ENCODE results near the gene AMIGO3. TPM values are rescaled to one million over a fixed set of nuclear protein-coding genes. Genes with fewer than 3 reads are reported as not detected.
"Not testable (repeated sequence)": the region's sequence is repeated elsewhere in the genome, so short reads cannot be mapped to it uniquely, and the experiment has no call there.

AMIGO3 gene
- total RNA-seq, 2 donors from 2014 or later = 1.4 to 3.0 TPM

DNA sequence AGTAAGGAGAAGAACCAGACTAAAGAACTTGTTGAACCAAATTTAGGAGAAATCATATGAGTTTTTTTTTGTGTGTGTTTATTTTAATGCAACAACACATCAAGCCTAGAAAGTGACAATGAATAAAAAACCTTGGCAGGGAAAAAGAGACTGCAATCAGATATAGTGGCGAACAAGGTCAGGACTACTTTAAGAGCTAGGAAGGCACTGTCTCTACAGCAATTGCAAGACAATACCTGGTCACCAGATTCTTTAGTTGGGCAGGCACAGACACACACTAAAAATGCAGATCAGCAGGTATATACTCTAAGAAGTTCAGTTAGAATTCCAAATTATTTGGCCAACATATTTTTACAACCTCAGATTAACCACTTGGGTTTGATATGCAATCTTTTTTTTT, 35.1 kb upstream of the AMIGO3 start:
- Mint-ChIP-seq H3K36me3 (ENCODE audit: low read depth) (peaks cover 15% of the 10 kb centered on the region), H3K9me3 (no peaks in the 10 kb centered on the region), H3K4me3 (no peak overlapping the region), H3K4me1 (peaks cover 17% of the 10 kb centered on the region), H3K27ac (no peak overlapping the region), H3K27me3 (ENCODE audit: insufficient read depth) (no peaks in the 10 kb centered on the region)
- H3K4me3 ChIP-seq (ENCODE audit: low read length) = no peak overlapping the region
- no peak overlapping the region for H3K9ac ChIP-seq (ENCODE audit: extremely low read depth, low read length, poor library complexity, severe bottlenecking)
- no peaks in the 10 kb centered on the region for H3K9me3 ChIP-seq (ENCODE audit: control insufficient read depth, low read length)
- TF ChIP-seq CTCF (conservative IDR thresholded peaks at IDR 0.05) = no peak
- no peak overlapping the region for H3K27ac ChIP-seq (ENCODE audit: low read depth, low read length)
- no peaks in the 10 kb centered on the region for H3K27me3 ChIP-seq (ENCODE audit: control insufficient read depth, insufficient read depth, low read length, poor library complexity, severe bottlenecking)
- WGBS, 2 experiments (ENCODE audit: insufficient coverage in 1 of 2, insufficient read length in 1 of 2) = 70 to 95% methylated on average over 1 of the region's 1 CpG
- no peak for DNase-seq
- peaks cover 10% of the 10 kb centered on the region for H3K4me1 ChIP-seq (ENCODE audit: control insufficient read depth, insufficient read depth, low read length)
- H3K36me3 ChIP-seq (ENCODE audit: control insufficient read depth, insufficient read depth, low read length) = peaks cover 9% of the 10 kb centered on the region

DNA sequence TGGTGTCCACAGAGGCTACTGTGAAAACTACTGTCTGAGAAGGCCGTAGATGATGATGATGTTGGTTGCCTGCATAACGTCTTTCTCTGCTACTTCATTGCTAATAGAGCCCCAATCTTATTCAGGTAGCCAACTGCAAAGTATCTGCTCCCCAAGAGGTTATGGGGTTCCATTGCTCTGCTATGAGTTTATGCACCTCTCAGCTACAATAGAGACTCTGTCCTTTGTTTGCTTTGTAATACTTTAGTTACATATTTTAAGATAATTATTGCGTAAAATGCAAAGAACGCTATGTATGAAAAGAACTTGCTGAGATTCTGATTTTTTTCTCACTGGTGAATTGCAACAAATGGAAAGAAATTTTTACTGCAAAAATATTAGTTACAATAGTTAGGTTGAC, 32.0 kb upstream of the AMIGO3 start:
- no peak overlapping the region for H3K9ac ChIP-seq (ENCODE audit: extremely low read depth, low read length, poor library complexity, severe bottlenecking)
- H3K9me3 ChIP-seq (ENCODE audit: control insufficient read depth, low read length) = no peaks in the 10 kb centered on the region
- H3K4me3 ChIP-seq (ENCODE audit: low read length) = no peak overlapping the region
- no peak for TF ChIP-seq CTCF (conservative IDR thresholded peaks at IDR 0.05)
- H3K36me3 Mint-ChIP-seq (ENCODE audit: low read depth) = peaks cover 24% of the 10 kb centered on the region
- DNase-seq = no peak
- no peaks in the 10 kb centered on the region for H3K9me3 Mint-ChIP-seq
- H3K27me3 ChIP-seq (ENCODE audit: control insufficient read depth, insufficient read depth, low read length, poor library complexity, severe bottlenecking) = no peaks in the 10 kb centered on the region
- 99 to 100% methylated on average over 2 to 4 of the region's 4 CpGs for WGBS, 2 experiments (ENCODE audit: insufficient coverage in 1 of 2, insufficient read length in 1 of 2)
- H3K27ac ChIP-seq (ENCODE audit: low read depth, low read length) = no peak overlapping the region
- H3K36me3 ChIP-seq (ENCODE audit: control insufficient read depth, insufficient read depth, low read length) = peaks cover 31% of the 10 kb centered on the region
- peaks cover 10% of the 10 kb centered on the region for H3K4me1 ChIP-seq (ENCODE audit: control insufficient read depth, insufficient read depth, low read length)
- H3K4me1 Mint-ChIP-seq = peaks cover 9% of the 10 kb centered on the region
- no peaks in the 10 kb centered on the region for H3K27me3 Mint-ChIP-seq (ENCODE audit: insufficient read depth)
- H3K4me3 Mint-ChIP-seq = no peak overlapping the region
- no peak overlapping the region for H3K27ac Mint-ChIP-seq

- no peak for TF ChIP-seq CTCF (conservative IDR thresholded peaks at IDR 0.05)
- Histone ChIP-seq H3K4me3 (ENCODE audit: low read length) (no peak overlapping the region), H3K27ac (ENCODE audit: low read depth, low read length) (no peak overlapping the region), H3K36me3 (ENCODE audit: control insufficient read depth, insufficient read depth, low read length) (peaks cover 40% of the 10 kb centered on the region), H3K4me1 (ENCODE audit: control insufficient read depth, insufficient read depth, low read length) (no peaks in the 10 kb centered on the region), H3K27me3 (ENCODE audit: control insufficient read depth, insufficient read depth, low read length, poor library complexity, severe bottlenecking) (no peaks in the 10 kb centered on the region), H3K9me3 (ENCODE audit: control insufficient read depth, low read length) (no peaks in the 10 kb centered on the region), H3K9ac (ENCODE audit: extremely low read depth, low read length, poor library complexity, severe bottlenecking) (no peak overlapping the region)
- Mint-ChIP-seq H3K27ac (peak overlapping the region; percentile 87), H3K9me3 (no peaks in the 10 kb centered on the region), H3K27me3 (ENCODE audit: insufficient read depth) (no peaks in the 10 kb centered on the region), H3K4me1 (no peaks in the 10 kb centered on the region), H3K4me3 (no peak overlapping the region), H3K36me3 (ENCODE audit: low read depth) (peaks cover 30% of the 10 kb centered on the region)
- 84 to 96% methylated on average over 3 to 4 of the region's 4 CpGs for WGBS, 2 experiments (ENCODE audit: insufficient coverage in 1 of 2, insufficient read length in 1 of 2)
- DNase-seq = no peak
Measured at GRCh38 chr3:49750056-49750455, 30.6 kb upstream of the AMIGO3 start.

DNA sequence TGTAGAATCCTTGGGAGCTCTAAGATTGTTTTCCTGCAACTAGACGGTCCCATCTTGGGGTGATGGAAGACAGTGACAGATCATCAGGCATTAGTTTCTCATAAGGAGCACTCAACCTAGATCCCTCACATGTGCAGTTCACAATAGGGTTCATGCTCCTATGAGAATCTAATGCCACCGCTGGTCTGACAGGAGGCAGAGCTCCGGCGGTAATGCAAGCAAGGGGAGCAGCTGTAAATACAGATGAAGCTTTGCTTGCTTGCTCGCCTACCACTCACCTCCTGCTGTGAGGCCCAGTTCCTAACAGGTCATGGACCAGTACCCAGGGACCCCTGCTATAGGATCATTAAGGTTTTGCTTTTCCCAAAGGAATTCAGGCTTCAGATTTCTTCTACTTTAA, 29.4 kb upstream of the AMIGO3 start:
- peaks cover 48% of the 10 kb centered on the region for H3K36me3 ChIP-seq (ENCODE audit: control insufficient read depth, insufficient read depth, low read length)
- H3K27me3 ChIP-seq (ENCODE audit: control insufficient read depth, insufficient read depth, low read length, poor library complexity, severe bottlenecking); H3K9me3 ChIP-seq (ENCODE audit: control insufficient read depth, low read length); H3K4me3 Mint-ChIP-seq; H3K4me1 ChIP-seq (ENCODE audit: control insufficient read depth, insufficient read depth, low read length); H3K27me3 Mint-ChIP-seq (ENCODE audit: insufficient read depth); H3K4me3 ChIP-seq (ENCODE audit: low read length); H3K4me1 Mint-ChIP-seq; H3K27ac ChIP-seq (ENCODE audit: low read depth, low read length); H3K9me3 Mint-ChIP-seq; DNase-seq; H3K9ac ChIP-seq (ENCODE audit: extremely low read depth, low read length, poor library complexity, severe bottlenecking): not testable (repeated sequence)
- peaks cover 32% of the 10 kb centered on the region for H3K36me3 Mint-ChIP-seq (ENCODE audit: low read depth)
- H3K27ac Mint-ChIP-seq = peak overlapping the region; percentile 21
- WGBS, 2 experiments (ENCODE audit: insufficient coverage in 1 of 2, insufficient read length in 1 of 2) = 89 to 95% methylated on average over 5 of the region's 5 CpGs
